Measurements from ENCODE around the gene ARRDC1. TPM values are rescaled to one million over a fixed set of nuclear protein-coding genes. Genes with fewer than 3 reads are reported as not detected.
"Not testable (repeated sequence)": the region's sequence is repeated elsewhere in the genome, so short reads cannot be mapped to it uniquely, and the experiment has no call there.

The ARRDC1 gene
- 48.6 TPM for polyA plus RNA-seq (ENCODE audit: insufficient read length)

- DNase-seq: peak; percentile 83
Measured at GRCh38 chr9:137605121-137606004, at the start of gene ARRDC1. ARRDC1 (plus strand) TSS chr9:137605686; CDS start chr9:137605718, 32 bp downstream.

GRCh38 chr9:137556069-137556838 lies 49.2 kb upstream of the ARRDC1 start:
- DNase-seq: no peak

GRCh38 chr9:137558127-137558526 lies 47.4 kb upstream of the ARRDC1 start:
- DNase-seq: no peak

- DNase-seq: no peak
Measured at GRCh38 chr9:137564134-137564533, 41.4 kb upstream of the ARRDC1 start.

- no peak for DNase-seq
Measured at GRCh38 chr9:137564817-137565411, 40.6 kb upstream of the ARRDC1 start.

GRCh38 chr9:137568445-137568844 lies 37.0 kb upstream of the ARRDC1 start:
- not testable (repeated sequence) for DNase-seq

- DNase-seq: no peak
Measured at GRCh38 chr9:137569609-137570203, 35.8 kb upstream of the ARRDC1 start.

GRCh38 chr9:137570566-137570965 lies 34.9 kb upstream of the ARRDC1 start:
- DNase-seq: no peak

GRCh38 chr9:137574192-137574591 lies 31.3 kb upstream of the ARRDC1 start:
- no peak for DNase-seq

- no peak for DNase-seq
Measured at GRCh38 chr9:137575364-137575715, 30.1 kb upstream of the ARRDC1 start.

GRCh38 chr9:137575716-137576411 lies 29.6 kb upstream of the ARRDC1 start:
- no peak for DNase-seq

- peak; percentile 96 for DNase-seq
Measured at GRCh38 chr9:137578518-137579258, 26.8 kb upstream of the ARRDC1 start, which contains the start of gene DPH7. DPH7 (minus strand) TSS chr9:137578925; CDS start chr9:137578777, 148 bp downstream.

- DNase-seq: no peak
Measured at GRCh38 chr9:137579259-137579604, 26.3 kb upstream of the ARRDC1 start.

GRCh38 chr9:137580209-137580953 lies 25.1 kb upstream of the ARRDC1 start:
- no peak for DNase-seq

GRCh38 chr9:137580954-137581322 lies 24.5 kb upstream of the ARRDC1 start:
- DNase-seq: no peak

GRCh38 chr9:137581361-137582285 lies 23.9 kb upstream of the ARRDC1 start:
- DNase-seq: no peak

- DNase-seq: no peak
Measured at GRCh38 chr9:137582286-137582860, 23.1 kb upstream of the ARRDC1 start.

- DNase-seq: no peak
Measured at GRCh38 chr9:137583347-137583746, 22.1 kb upstream of the ARRDC1 start.

GRCh38 chr9:137583957-137584356 lies 21.5 kb upstream of the ARRDC1 start:
- DNase-seq: no peak

Data from hindlimb muscle (tissue), 1 donor.